ENCODE data around the gene TESK2.
A peak's percentile ranks its signal among the peaks of the same experiment; 100 is the strongest.

Gene TESK2

GRCh38 chr1:45423906-45424678, 66.9 kb downstream of the TESK2 start:
- TF ChIP-seq, protein P1, sequence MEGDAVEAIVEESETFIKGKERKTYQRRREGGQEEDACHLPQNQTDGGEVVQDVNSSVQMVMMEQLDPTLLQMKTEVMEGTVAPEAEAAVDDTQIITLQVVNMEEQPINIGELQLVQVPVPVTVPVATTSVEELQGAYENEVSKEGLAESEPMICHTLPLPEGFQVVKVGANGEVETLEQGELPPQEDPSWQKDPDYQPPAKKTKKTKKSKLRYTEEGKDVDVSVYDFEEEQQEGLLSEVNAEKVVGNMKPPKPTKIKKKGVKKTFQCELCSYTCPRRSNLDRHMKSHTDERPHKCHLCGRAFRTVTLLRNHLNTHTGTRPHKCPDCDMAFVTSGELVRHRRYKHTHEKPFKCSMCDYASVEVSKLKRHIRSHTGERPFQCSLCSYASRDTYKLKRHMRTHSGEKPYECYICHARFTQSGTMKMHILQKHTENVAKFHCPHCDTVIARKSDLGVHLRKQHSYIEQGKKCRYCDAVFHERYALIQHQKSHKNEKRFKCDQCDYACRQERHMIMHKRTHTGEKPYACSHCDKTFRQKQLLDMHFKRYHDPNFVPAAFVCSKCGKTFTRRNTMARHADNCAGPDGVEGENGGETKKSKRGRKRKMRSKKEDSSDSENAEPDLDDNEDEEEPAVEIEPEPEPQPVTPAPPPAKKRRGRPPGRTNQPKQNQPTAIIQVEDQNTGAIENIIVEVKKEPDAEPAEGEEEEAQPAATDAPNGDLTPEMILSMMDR (IDR thresholded peaks at IDR 0.05; ENCODE audit: insufficient read depth, low read depth, low read length, missing control alignments) = no peak
- no peak for DNase-seq (ENCODE audit: low read depth)
- no peak overlapping the region for H3K4me3 ChIP-seq (ENCODE audit: low read length)

DNA sequence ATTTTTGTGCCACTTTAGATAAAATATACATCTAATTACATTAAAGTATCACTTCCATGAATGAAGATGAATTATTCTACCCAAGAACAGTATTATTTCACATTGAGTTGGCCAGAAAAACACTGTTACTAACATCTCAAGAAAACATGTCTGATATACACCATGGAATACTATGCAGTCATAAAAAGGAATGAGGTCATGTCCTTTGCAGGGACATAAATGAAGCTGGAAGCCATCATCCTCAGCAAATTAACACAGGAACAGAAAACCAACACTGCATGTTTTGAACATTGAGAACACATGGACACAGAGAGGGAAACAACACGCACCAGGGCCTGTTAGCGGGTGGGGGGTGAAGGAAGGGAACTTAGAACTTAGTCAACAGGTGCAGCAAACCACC, 69.0 kb downstream of the TESK2 start:
- TF ChIP-seq, protein P1 (IDR thresholded peaks at IDR 0.05; ENCODE audit: insufficient read depth, low read depth, low read length, missing control alignments) = no peak
- DNase-seq (ENCODE audit: low read depth) = no peak
- H3K4me3 ChIP-seq (ENCODE audit: low read length) = no peak overlapping the region

GRCh38 chr1:45414746-45415145, 76.2 kb downstream of the TESK2 start:
- no peak overlapping the region for H3K4me3 ChIP-seq (ENCODE audit: low read length)
- no peak for DNase-seq (ENCODE audit: low read depth)
- TF ChIP-seq, protein P1 (IDR thresholded peaks at IDR 0.05; ENCODE audit: insufficient read depth, low read depth, low read length, missing control alignments) = no peak

DNA sequence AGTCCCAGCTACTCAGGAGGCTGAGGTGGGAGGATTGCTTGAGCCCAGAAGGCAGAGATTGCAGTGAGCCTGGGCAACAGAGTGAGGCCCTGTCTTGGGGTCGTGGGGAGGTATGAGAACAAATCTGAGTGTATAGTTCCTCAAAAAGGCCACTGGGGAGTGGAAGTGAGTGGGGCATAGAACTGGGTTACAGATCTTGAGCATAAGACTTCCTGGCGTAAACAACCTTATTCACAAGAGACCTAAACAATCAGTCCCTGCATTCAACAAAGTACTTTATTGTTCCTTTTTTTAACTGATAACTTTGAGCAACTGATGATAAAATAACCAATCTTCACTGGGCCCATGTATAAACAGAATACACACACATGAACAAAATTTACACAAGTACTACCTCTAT, 78.1 kb downstream of the TESK2 start:
- H3K4me3 ChIP-seq (ENCODE audit: low read length) = no peak overlapping the region
- DNase-seq (ENCODE audit: low read depth) = no peak
- TF ChIP-seq, protein P1 (IDR thresholded peaks at IDR 0.05; ENCODE audit: insufficient read depth, low read depth, low read length, missing control alignments) = no peak

GRCh38 chr1:45411510-45411899, 79.5 kb downstream of the TESK2 start:
- TF ChIP-seq, protein P1 (IDR thresholded peaks at IDR 0.05; ENCODE audit: insufficient read depth, low read depth, low read length, missing control alignments) = no peak
- H3K4me3 ChIP-seq (ENCODE audit: low read length) = no peak overlapping the region
- DNase-seq (ENCODE audit: low read depth) = peak; percentile 2

GRCh38 chr1:45410850-45411509, 80.0 kb downstream of the TESK2 start:
- H3K4me3 ChIP-seq (ENCODE audit: low read length) = no peak overlapping the region

More at GRCh38 chr1:45410850-45411509, 80.0 kb downstream of the TESK2 start:
- TF ChIP-seq, protein P1 (IDR thresholded peaks at IDR 0.05; ENCODE audit: insufficient read depth, low read depth, low read length, missing control alignments) = no peak
- peak; percentile 69 for DNase-seq (ENCODE audit: low read depth)

Measured in epithelial cell of esophagus (primary cell).